ENCODE measurements around the gene C1orf21. TPM values are rescaled to one million over a fixed set of nuclear protein-coding genes. Genes with fewer than 3 reads are reported as not detected.

Gene C1orf21
- total and polyA plus RNA-seq, 12 donors, result 23.2 to 177 (median 87.9) TPM

DNA sequence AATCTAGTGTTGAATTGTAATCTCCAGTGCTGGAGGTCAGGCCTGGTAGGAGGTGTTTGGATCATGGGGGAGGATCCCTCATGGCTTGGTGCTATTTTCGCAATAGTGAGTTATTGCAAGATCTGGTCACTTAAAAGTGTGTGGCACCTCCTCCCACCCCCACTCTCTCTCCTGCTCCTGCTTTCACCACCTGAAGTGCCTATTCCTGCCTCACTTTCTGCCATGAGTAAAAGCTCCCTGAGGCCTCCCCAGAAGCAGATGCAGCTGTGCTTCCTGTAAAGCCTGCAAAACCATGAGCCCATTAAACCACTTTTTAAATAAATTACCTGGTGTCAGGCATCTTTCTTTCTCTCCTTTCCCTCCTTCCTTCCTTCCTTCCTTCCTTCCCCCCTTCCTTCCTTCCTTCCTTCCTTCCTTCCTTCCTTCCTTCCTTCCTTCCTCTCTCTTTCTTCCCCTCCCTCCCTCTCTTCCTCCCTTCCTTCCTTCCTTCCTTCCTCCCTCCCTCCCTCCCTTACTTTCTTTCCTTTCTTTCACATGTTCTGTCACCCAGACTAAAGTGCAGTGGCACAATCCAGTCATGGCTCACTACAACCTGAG lies 172.4 kb downstream of the C1orf21 start:
- no peak overlapping the region for H3K4me3 ChIP-seq
- H3K27me3 ChIP-seq, result no peaks in the 10 kb centered on the region
- 93 to 100% (median 97%) methylated on average over 1 of the region's 1 CpG for WGBS, 4 donors
- no peak for DNase-seq
- H3K4me1 ChIP-seq (replicated peaks in 1 of 2), result peaks cover 12 to 48% of the 10 kb centered on the region in 2 donors
- H3K9me3 ChIP-seq (replicated peaks in 1 of 3), result no peaks in the 10 kb centered on the region
- no peaks in the 10 kb centered on the region for H3K36me3 ChIP-seq (replicated peaks in 1 of 2)
- intact Hi-C loops (cut with DNase I), result no loop called here
- H3K27ac ChIP-seq, result no peak overlapping the region
- TF ChIP-seq, protein P1, sequence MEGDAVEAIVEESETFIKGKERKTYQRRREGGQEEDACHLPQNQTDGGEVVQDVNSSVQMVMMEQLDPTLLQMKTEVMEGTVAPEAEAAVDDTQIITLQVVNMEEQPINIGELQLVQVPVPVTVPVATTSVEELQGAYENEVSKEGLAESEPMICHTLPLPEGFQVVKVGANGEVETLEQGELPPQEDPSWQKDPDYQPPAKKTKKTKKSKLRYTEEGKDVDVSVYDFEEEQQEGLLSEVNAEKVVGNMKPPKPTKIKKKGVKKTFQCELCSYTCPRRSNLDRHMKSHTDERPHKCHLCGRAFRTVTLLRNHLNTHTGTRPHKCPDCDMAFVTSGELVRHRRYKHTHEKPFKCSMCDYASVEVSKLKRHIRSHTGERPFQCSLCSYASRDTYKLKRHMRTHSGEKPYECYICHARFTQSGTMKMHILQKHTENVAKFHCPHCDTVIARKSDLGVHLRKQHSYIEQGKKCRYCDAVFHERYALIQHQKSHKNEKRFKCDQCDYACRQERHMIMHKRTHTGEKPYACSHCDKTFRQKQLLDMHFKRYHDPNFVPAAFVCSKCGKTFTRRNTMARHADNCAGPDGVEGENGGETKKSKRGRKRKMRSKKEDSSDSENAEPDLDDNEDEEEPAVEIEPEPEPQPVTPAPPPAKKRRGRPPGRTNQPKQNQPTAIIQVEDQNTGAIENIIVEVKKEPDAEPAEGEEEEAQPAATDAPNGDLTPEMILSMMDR (IDR thresholded peaks at IDR 0.05), result no peak
- no peak for TF ChIP-seq POLR2A (IDR thresholded peaks at IDR 0.05)

- peaks cover 12 to 31% of the 10 kb centered on the region in 2 donors for H3K4me1 ChIP-seq (replicated peaks in 1 of 2)
- WGBS, 4 donors, result 61 to 67% (median 65%) methylated on average over 1 of the region's 1 CpG
- H3K27ac ChIP-seq, result peak overlapping the region in 1 of 5 donors; percentile 46
- TF ChIP-seq POLR2A (IDR thresholded peaks at IDR 0.05), result no peak
- TF ChIP-seq, protein P1 (IDR thresholded peaks at IDR 0.05), result no peak
- H3K9me3 ChIP-seq (replicated peaks in 1 of 3), result no peaks in the 10 kb centered on the region
- no peak overlapping the region for H3K4me3 ChIP-seq
- H3K27me3 ChIP-seq, result no peaks in the 10 kb centered on the region
- intact Hi-C loops (cut with DNase I), result loop anchor here in 1 of 2 donors (10.0 kb wide), 1 partner anchor 102 kb away; no protein-coding TSS in a partner anchor
- no peak for DNase-seq
- no peaks in the 10 kb centered on the region for H3K36me3 ChIP-seq (replicated peaks in 1 of 2)
Observed at GRCh38 chr1:184562806-184563205, 176.0 kb downstream of the C1orf21 start.

- Histone ChIP-seq H3K9me3 (replicated peaks in 1 of 3) (no peaks in the 10 kb centered on the region), H3K36me3 (replicated peaks in 1 of 2) (no peaks in the 10 kb centered on the region), H3K27me3 (no peaks in the 10 kb centered on the region), H3K4me3 (no peak overlapping the region), H3K4me1 (replicated peaks in 1 of 2) (peaks cover 12 to 31% of the 10 kb centered on the region in 2 donors), H3K27ac (peak overlapping the region in 1 of 5 donors; percentile 46)
- DNase-seq, result no peak
- intact Hi-C loops (cut with DNase I), result loop anchor here in 1 of 2 donors (10.0 kb wide), 1 partner anchor 101 kb away; no protein-coding TSS in a partner anchor
- TF ChIP-seq POLR2A (IDR thresholded peaks at IDR 0.05), result no peak
- TF ChIP-seq, protein P1 (IDR thresholded peaks at IDR 0.05), result peak in 5 of 6 experiments; percentile 43 to 65 (median 55)
- 5 to 17% (median 13%) methylated on average over 1 of the region's 1 CpG for WGBS, 4 donors
Observed at GRCh38 chr1:184563308-184563707, 176.5 kb downstream of the C1orf21 start.

GRCh38 chr1:184567009-184567408 lies 180.2 kb downstream of the C1orf21 start:
- TF ChIP-seq, protein P1 (IDR thresholded peaks at IDR 0.05), result no peak
- no peak for TF ChIP-seq POLR2A (IDR thresholded peaks at IDR 0.05)
- no peaks in the 10 kb centered on the region for H3K36me3 ChIP-seq (replicated peaks in 1 of 2)
- H3K4me3 ChIP-seq, result no peak overlapping the region
- peaks cover 9 to 20% of the 10 kb centered on the region in 2 donors for H3K4me1 ChIP-seq (replicated peaks in 1 of 2)
- 95 to 100% (median 99%) methylated on average over 1 of the region's 1 CpG for WGBS, 4 donors
- H3K27me3 ChIP-seq, result no peaks in the 10 kb centered on the region
- H3K27ac ChIP-seq, result no peak overlapping the region
- H3K9me3 ChIP-seq (replicated peaks in 1 of 3), result no peaks in the 10 kb centered on the region
- intact Hi-C loops (cut with DNase I), result loop anchor here in 1 of 2 donors (10.0 kb wide), 1 partner anchor 98 kb away; no protein-coding TSS in a partner anchor
- DNase-seq, result no peak
